HG03139 (cell line): ENCODE data around the gene MTMR2.
"Not testable (repeated sequence)": the region's sequence is repeated elsewhere in the genome, so short reads cannot be mapped to it uniquely, and the experiment has no call there.

Experiments
- ATAC-seq: cut with Tn5 transposase; IDR thresholded peaks from one replicate; pipeline ENCODE4 v1.9.1; 2021; ENCODE audit not compliant: unreplicated experiment

Gene MTMR2

GRCh38 chr11:95827696-95828095 lies 96.2 kb downstream of the MTMR2 start:
- no peak for ATAC-seq

GRCh38 chr11:95821640-95822039 lies 102.3 kb downstream of the MTMR2 start:
- no peak for ATAC-seq

- no peak for ATAC-seq
These were observed 107.9 kb downstream of the MTMR2 start for GRCh38 chr11:95816037-95816436.

- ATAC-seq, result not testable (repeated sequence)
These were observed 112.9 kb downstream of the MTMR2 start for GRCh38 chr11:95811052-95811451.

GRCh38 chr11:95806464-95806863 lies 117.4 kb downstream of the MTMR2 start:
- not testable (repeated sequence) for ATAC-seq

- ATAC-seq, result no peak
These were observed 118.0 kb downstream of the MTMR2 start for GRCh38 chr11:95805869-95806268.

- ATAC-seq, result no peak
These were observed 119.9 kb downstream of the MTMR2 start for GRCh38 chr11:95803973-95804372.

- no peak for ATAC-seq
These were observed 121.1 kb downstream of the MTMR2 start for GRCh38 chr11:95802806-95803205.

GRCh38 chr11:95800438-95800837 lies 123.5 kb downstream of the MTMR2 start:
- no peak for ATAC-seq

GRCh38 chr11:95799546-95799945 lies 124.4 kb downstream of the MTMR2 start:
- no peak for ATAC-seq

GRCh38 chr11:95796501-95796900 lies 127.4 kb downstream of the MTMR2 start:
- ATAC-seq, result no peak

- no peak for ATAC-seq
These were observed 128.1 kb downstream of the MTMR2 start for GRCh38 chr11:95795627-95796295.

- ATAC-seq, result no peak
These were observed 129.8 kb downstream of the MTMR2 start for GRCh38 chr11:95794086-95794485.

- no peak for ATAC-seq
These were observed 130.8 kb downstream of the MTMR2 start for GRCh38 chr11:95793116-95793515.

GRCh38 chr11:95792700-95793099 lies 131.2 kb downstream of the MTMR2 start:
- no peak for ATAC-seq

- no peak for ATAC-seq
These were observed 131.7 kb downstream of the MTMR2 start for GRCh38 chr11:95792200-95792599.

- ATAC-seq, result no peak
These were observed 132.2 kb downstream of the MTMR2 start for GRCh38 chr11:95791709-95792033.

GRCh38 chr11:95790933-95791708 lies 132.8 kb downstream of the MTMR2 start:
- no peak for ATAC-seq

GRCh38 chr11:95790123-95790932 lies 133.6 kb downstream of the MTMR2 start, which contains the start of gene CEP57:
Gene CEP57, plus strand, starts transcription at chr11:95790498. Its CDS starts 201 bp downstream, at chr11:95790699.
- ATAC-seq, result peak; percentile 60

- ATAC-seq, result peak; percentile 65
These were observed 134.3 kb downstream of the MTMR2 start, which contains the start of gene FAM76B for GRCh38 chr11:95789506-95790122. Gene FAM76B, minus strand, starts transcription at chr11:95789782. Its CDS starts 304 bp downstream, at chr11:95789478.

GRCh38 chr11:95788921-95789505 lies 134.9 kb downstream of the MTMR2 start:
- ATAC-seq, result no peak
